KMS-11 (cell line): ENCODE results near the gene VLDLR.

ENCODE experiments used
- H2AFZ ChIP-seq: fragments of 200-600 bp; sonication (generic); 2 replicates; pipeline ENCODE4 v1.6.1; 2016; ENCODE audit warnings: antibody characterized with exemption, mixed run types, low read depth
- H3K27ac ChIP-seq: fragments of 200-600 bp; sonication (generic); 2 replicates; pipeline ENCODE4 v1.6.1; 2016; ENCODE audit warnings: mild to moderate bottlenecking, mixed run types
- H3K27me3 ChIP-seq: fragments of 200-600 bp; sonication (generic); 2 replicates; pipeline ENCODE4 v1.6.1; 2017; ENCODE audit warnings: mild to moderate bottlenecking, low read depth, mixed run types, moderate library complexity; ENCODE audit not compliant: insufficient read depth
- H3K36me3 ChIP-seq: fragments of 200-600 bp; sonication (generic); 2 replicates; pipeline ENCODE4 v1.6.1; 2017; ENCODE audit warnings: mild to moderate bottlenecking, mixed run types; ENCODE audit not compliant: insufficient read depth
- H3K4me1 ChIP-seq: fragments of 200-600 bp; sonication (generic); 2 replicates; pipeline ENCODE4 v1.6.1; 2016; ENCODE audit warnings: mild to moderate bottlenecking, low read depth, mixed run types; ENCODE audit not compliant: poor library complexity, severe bottlenecking
- H3K4me2 ChIP-seq: fragments of 200-600 bp; sonication (generic); 2 replicates; pipeline ENCODE4 v1.7.0; 2016; ENCODE audit warnings: mild to moderate bottlenecking, mixed run types
- H3K4me3 ChIP-seq: fragments of 200-600 bp; sonication (generic); IDR thresholded peaks from 2 replicates; pipeline ENCODE4 v1.6.1; 2017; ENCODE audit warnings: low read depth, low read length, mixed read lengths; ENCODE audit not compliant: insufficient read depth
- H3K79me2 ChIP-seq: fragments of 200-600 bp; sonication (generic); 2 replicates; pipeline ENCODE4 v1.6.1; 2016; ENCODE audit warnings: low read depth, mixed run types; ENCODE audit not compliant: insufficient read depth
- H3K9ac ChIP-seq: fragments of 200-600 bp; sonication (generic); 2 replicates; pipeline ENCODE4 v1.6.1; 2016; ENCODE audit warnings: mild to moderate bottlenecking, mixed run types
- H4K20me1 ChIP-seq: fragments of 200-600 bp; sonication (generic); 2 replicates; pipeline ENCODE4 v1.6.1; 2016; ENCODE audit warnings: mild to moderate bottlenecking, mixed run types; ENCODE audit not compliant: insufficient read depth
- TF ChIP-seq, protein P1 (sequence below): fragments of 200-600 bp; sonication (generic); conservative IDR thresholded peaks from 2 replicates; pipeline ENCODE4 v1.6.1; 2017; ENCODE audit warnings: low read depth, mild to moderate bottlenecking, antibody characterized with exemption, low read length, moderate library complexity, mixed read lengths

VLDLR gene

DNA sequence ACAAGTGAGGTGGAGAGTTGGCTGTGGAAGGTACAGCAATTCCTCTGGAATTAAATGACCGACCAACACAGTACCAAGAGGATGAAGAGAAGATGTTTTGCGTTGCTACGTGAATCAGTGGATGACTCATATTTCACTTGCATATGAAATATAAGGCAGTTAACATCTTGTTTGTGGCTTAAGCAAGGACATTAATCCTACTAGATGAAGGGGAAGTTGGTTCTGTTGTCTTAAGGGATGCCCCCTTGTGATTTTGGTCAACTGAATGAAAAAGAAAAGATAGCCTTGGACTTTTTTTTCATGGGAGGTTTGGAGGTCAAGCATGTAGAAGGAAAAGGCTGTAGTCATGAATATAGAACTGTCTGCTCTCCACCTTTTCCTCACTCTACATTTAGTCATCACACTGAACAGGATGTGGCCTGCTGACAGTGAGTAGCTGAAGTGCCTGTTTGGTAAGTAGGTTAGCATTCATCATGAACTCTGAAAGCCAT lies 33.9 kb downstream of the VLDLR start:
- Histone ChIP-seq H3K4me1 (no peaks in the 10 kb centered on the region), H3K27ac (no peak overlapping the region), H2AFZ (no peak overlapping the region), H3K9ac (no peak overlapping the region), H3K27me3 (no peaks in the 10 kb centered on the region), H3K36me3 (no peaks in the 10 kb centered on the region), H3K79me2 (no peaks in the 10 kb centered on the region), H3K4me2 (no peak overlapping the region), H4K20me1 (no peaks in the 10 kb centered on the region), H3K4me3 (no peak overlapping the region)
- TF ChIP-seq, protein P1, sequence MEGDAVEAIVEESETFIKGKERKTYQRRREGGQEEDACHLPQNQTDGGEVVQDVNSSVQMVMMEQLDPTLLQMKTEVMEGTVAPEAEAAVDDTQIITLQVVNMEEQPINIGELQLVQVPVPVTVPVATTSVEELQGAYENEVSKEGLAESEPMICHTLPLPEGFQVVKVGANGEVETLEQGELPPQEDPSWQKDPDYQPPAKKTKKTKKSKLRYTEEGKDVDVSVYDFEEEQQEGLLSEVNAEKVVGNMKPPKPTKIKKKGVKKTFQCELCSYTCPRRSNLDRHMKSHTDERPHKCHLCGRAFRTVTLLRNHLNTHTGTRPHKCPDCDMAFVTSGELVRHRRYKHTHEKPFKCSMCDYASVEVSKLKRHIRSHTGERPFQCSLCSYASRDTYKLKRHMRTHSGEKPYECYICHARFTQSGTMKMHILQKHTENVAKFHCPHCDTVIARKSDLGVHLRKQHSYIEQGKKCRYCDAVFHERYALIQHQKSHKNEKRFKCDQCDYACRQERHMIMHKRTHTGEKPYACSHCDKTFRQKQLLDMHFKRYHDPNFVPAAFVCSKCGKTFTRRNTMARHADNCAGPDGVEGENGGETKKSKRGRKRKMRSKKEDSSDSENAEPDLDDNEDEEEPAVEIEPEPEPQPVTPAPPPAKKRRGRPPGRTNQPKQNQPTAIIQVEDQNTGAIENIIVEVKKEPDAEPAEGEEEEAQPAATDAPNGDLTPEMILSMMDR: no peak

DNA sequence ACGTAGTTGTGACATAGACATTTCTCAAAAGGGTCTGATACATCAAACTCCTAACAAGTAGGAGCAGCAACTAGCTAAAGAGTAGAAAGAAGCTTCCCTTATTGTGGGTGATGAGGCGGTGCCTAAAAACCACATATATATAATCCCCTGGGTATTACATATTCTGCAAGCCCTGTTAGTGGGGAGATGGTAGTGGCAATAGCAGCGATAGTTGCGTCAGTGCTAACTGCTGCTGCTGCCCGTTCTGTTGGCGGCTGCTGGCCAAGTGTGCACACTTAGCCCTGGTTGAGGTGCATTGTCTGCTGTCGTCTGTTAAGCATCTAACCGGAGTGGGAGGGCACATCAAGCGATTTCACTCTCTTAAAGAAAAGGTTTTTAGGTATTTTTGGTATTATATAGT lies 35.8 kb downstream of the VLDLR start:
- Histone ChIP-seq H3K36me3 (no peaks in the 10 kb centered on the region), H2AFZ (no peak overlapping the region), H3K27ac (no peak overlapping the region), H3K27me3 (no peaks in the 10 kb centered on the region), H4K20me1 (no peaks in the 10 kb centered on the region), H3K4me1 (no peaks in the 10 kb centered on the region), H3K4me3 (no peak overlapping the region), H3K4me2 (no peak overlapping the region), H3K9ac (no peak overlapping the region), H3K79me2 (no peaks in the 10 kb centered on the region)
- TF ChIP-seq, protein P1: no peak

DNA sequence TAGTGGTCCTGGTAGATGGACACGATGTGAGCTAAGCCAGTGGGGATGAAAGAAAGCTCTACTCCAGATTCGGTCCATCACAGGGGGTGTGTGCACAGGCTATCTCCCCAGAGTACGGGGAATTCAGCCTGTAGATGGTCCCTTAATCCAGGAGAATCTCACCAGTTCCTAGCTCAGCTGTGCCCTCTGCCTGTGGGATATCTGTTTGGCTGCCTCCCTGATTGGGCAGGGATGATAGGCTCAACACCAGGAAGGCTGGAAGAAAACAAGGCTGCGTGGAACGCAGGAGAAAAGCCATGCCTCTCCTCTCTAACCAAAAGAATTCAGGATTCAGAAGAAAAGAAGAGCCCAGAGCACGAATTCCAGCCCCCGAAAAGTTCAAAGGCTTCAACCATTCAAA lies 40.9 kb downstream of the VLDLR start:
- Histone ChIP-seq H2AFZ (no peak overlapping the region), H3K4me3 (no peak overlapping the region), H3K27me3 (no peaks in the 10 kb centered on the region), H3K27ac (no peak overlapping the region), H3K4me1 (no peaks in the 10 kb centered on the region), H3K36me3 (no peaks in the 10 kb centered on the region), H3K9ac (no peak overlapping the region), H3K4me2 (no peak overlapping the region), H4K20me1 (no peaks in the 10 kb centered on the region), H3K79me2 (no peaks in the 10 kb centered on the region)
- TF ChIP-seq, protein P1: no peak

DNA sequence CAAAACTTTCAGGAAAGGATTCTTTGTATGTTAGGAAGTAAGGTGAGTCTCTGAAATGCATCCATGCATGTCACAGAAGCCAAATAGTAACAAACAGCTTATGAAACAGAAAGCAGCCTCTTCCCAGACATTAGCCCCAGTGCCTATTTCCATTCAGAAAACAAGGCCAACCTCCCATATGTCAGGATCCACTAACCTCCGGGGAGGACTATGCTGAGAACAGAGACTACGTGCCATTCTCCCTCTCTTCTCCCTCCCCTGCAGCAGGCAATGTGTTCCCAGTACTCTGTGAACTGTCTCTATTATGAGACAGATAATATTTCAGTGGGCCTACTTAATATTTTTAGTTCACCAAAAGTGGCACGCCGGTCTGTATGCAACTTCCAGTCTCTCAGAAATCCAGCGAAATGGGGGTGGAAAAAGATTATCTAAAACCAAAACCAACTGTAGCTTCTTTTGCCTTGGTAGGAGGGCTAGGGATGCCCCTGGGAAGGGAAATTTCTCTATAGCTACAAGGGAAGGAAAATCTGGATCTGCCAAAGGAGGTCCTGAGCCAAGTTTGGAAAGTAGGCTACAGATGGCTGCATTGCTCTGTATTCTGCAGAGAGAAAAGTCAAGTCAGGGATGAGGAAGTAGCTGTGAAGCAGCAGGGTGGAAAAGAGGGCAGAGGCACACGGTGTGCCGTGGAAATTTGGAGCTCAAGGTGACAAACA lies 42.0 kb downstream of the VLDLR start:
- Histone ChIP-seq H3K4me2 (no peak overlapping the region), H3K79me2 (no peaks in the 10 kb centered on the region), H3K36me3 (no peaks in the 10 kb centered on the region), H3K9ac (no peak overlapping the region), H3K27ac (no peak overlapping the region), H3K4me3 (no peak overlapping the region), H2AFZ (no peak overlapping the region), H3K4me1 (no peaks in the 10 kb centered on the region), H3K27me3 (no peaks in the 10 kb centered on the region), H4K20me1 (no peaks in the 10 kb centered on the region)
- TF ChIP-seq, protein P1: no peak
